Panc1 (cell line): ENCODE data around the gene CDK19.

Source experiments
- CTCF ChIP-seq: fragments of 450-650 bp; IDR thresholded peaks from 2 replicates; pipeline ENCODE4 v1.5.1; 2017; ENCODE audit warnings: mild to moderate bottlenecking
- POLR2AphosphoS5 ChIP-seq: IDR thresholded peaks from 2 replicates; pipeline ENCODE4 v1.6.1; 2012; ENCODE audit warnings: mild to moderate bottlenecking, low read depth, low read length, moderate library complexity
- REST ChIP-seq, 2 experiments: IDR thresholded peaks; 2 replicates each; pipeline ENCODE4 v1.6.1; 2011 to 2012; ENCODE audit warnings: low read depth in 2 of 2, control low read depth in 1 of 2, low read length in 1 of 2, mild to moderate bottlenecking in 1 of 2, moderate library complexity in 1 of 2; ENCODE audit not compliant: insufficient read depth in 1 of 2
- SIN3A ChIP-seq: IDR thresholded peaks from 2 replicates; pipeline ENCODE4 v1.6.1; 2012; ENCODE audit warnings: low read depth, mild to moderate bottlenecking, low read length, moderate library complexity, borderline replicate concordance; ENCODE audit not compliant: insufficient read depth
- TCF7L2 ChIP-seq: IDR thresholded peaks from 2 replicates; pipeline ENCODE4 v1.6.1; 2011; ENCODE audit warnings: mild to moderate bottlenecking, low read depth, low read length, inconsistent platforms

GRCh38 chr6:110810896-110811586, 4.2 kb downstream of the CDK19 start:
- TF ChIP-seq POLR2AphosphoS5 (no peak), CTCF (no peak), SIN3A (no peak), REST (IDR thresholded peaks at IDR 0.05; ENCODE audit: insufficient read depth in 1 of 2, low read depth in 2 of 2, low read length in 1 of 2) (no peak), TCF7L2 (no peak)
